ENCODE results near the gene DNAI2.

DNAI2 gene

GRCh38 chr17:74274060-74274708 lies at the start of gene DNAI2:
Gene DNAI2, plus strand, starts transcription at chr17:74274234. Its CDS starts 7,584 bp downstream, at chr17:74281818.
- DNase-seq (ENCODE audit: low read depth): no peak

GRCh38 chr17:74224959-74225725 lies 48.9 kb upstream of the DNAI2 start:
- DNase-seq (ENCODE audit: low read depth): no peak

GRCh38 chr17:74226252-74226651 lies 47.8 kb upstream of the DNAI2 start:
- no peak for DNase-seq (ENCODE audit: low read depth)

GRCh38 chr17:74227271-74228080 lies 46.6 kb upstream of the DNAI2 start:
- no peak for DNase-seq (ENCODE audit: low read depth)

- no peak for DNase-seq (ENCODE audit: low read depth)
These were observed 45.6 kb upstream of the DNAI2 start for GRCh38 chr17:74228306-74228978.

GRCh38 chr17:74230896-74231295 lies 43.1 kb upstream of the DNAI2 start:
- DNase-seq (ENCODE audit: low read depth): no peak

GRCh38 chr17:74231928-74232907 lies 41.8 kb upstream of the DNAI2 start:
- DNase-seq (ENCODE audit: low read depth): no peak

GRCh38 chr17:74233937-74234336 lies 40.1 kb upstream of the DNAI2 start:
- DNase-seq (ENCODE audit: low read depth): no peak

GRCh38 chr17:74234486-74234885 lies 39.5 kb upstream of the DNAI2 start:
- no peak for DNase-seq (ENCODE audit: low read depth)

- DNase-seq (ENCODE audit: low read depth): no peak
These were observed 38.9 kb upstream of the DNAI2 start for GRCh38 chr17:74235040-74235581.

- DNase-seq (ENCODE audit: low read depth): no peak
These were observed 38.1 kb upstream of the DNAI2 start for GRCh38 chr17:74235911-74236371.

- no peak for DNase-seq (ENCODE audit: low read depth)
These were observed 36.7 kb upstream of the DNAI2 start for GRCh38 chr17:74237321-74237720.

- DNase-seq (ENCODE audit: low read depth): no peak
These were observed 34.9 kb upstream of the DNAI2 start for GRCh38 chr17:74239172-74239571.

GRCh38 chr17:74240618-74241205 lies 33.3 kb upstream of the DNAI2 start:
- no peak for DNase-seq (ENCODE audit: low read depth)

GRCh38 chr17:74241431-74241830 lies 32.6 kb upstream of the DNAI2 start:
- DNase-seq (ENCODE audit: low read depth): no peak

- DNase-seq (ENCODE audit: low read depth): no peak
These were observed 32.2 kb upstream of the DNAI2 start for GRCh38 chr17:74241847-74242246.

- DNase-seq (ENCODE audit: low read depth): no peak
These were observed 30.9 kb upstream of the DNAI2 start for GRCh38 chr17:74243013-74243755.

- DNase-seq (ENCODE audit: low read depth): no peak
These were observed 29.9 kb upstream of the DNAI2 start for GRCh38 chr17:74244128-74244527.

- no peak for DNase-seq (ENCODE audit: low read depth)
These were observed 29.5 kb upstream of the DNAI2 start for GRCh38 chr17:74244548-74244947.

Data from stimulated activated CD8-positive, alpha-beta memory T cell treated with anti-CD3 and anti-CD28 coated beads, Interleukin-15, amount 100 ng/mL, for 1 hour (primary cell).